HG03457 (cell line): Measurements from ENCODE around the gene DPP6.

ENCODE experiments used
- ATAC-seq: cut with Tn5 transposase; IDR thresholded peaks from one replicate; pipeline ENCODE4 v1.9.1; 2021; ENCODE audit warnings: moderate number of reproducible peaks; ENCODE audit not compliant: unreplicated experiment

The DPP6 gene

DNA sequence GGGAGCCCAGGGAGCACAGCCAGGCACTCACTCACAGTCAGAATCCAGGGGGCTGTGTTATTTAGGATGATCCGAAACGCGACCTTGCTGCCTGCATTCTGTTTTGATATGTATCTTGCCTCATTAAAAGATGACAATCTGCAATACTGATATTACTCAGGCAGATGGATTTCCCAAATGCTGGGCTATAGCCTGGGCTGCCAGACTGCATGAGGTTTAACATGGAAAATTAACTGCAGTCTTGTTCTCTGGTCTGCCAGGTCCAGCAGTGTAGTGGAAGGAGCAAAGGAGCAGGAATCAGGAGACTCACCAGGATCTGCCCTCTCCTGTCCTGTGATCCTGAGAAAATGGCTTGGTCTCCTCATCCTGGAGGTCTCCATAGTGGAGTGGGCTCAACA is 692.7 kb downstream of the DPP6 start:
- ATAC-seq, result no peak

DNA sequence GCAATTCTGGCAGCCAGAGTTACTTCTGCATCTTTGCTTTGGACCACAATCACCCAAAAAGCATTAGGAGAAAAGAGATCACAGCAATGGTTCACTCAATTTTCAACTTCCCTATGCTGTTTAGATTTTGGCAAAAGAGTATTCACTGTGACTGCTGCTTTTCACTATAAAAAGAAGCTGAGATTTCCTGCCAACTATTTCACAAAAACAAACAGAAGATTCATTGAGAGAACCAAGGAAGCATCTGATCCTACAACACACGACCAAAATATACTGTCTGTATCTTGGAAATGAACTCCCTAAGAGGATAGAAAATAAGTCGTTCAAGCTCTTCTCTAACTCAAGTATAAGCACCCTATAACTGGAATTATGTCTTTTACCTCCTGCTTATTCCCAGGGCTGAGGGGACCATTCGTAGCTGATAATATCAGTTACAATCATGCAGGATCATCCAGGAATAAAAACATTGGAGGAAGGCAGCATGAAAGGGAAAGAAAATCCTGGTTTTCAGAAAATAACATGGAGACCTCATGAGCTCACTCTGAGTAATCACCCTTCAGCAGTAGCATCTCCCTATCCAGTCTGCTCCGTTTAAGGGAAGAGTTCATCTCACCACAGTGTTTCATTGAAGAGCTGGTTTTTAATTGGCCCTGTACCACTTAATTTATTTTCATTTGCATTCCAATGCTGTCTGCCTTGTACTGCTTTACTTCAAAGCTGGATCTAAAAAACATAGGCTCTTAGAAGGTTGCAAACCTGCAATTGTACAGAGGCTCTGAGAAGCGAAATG is 694.6 kb downstream of the DPP6 start:
- ATAC-seq, result no peak

DNA sequence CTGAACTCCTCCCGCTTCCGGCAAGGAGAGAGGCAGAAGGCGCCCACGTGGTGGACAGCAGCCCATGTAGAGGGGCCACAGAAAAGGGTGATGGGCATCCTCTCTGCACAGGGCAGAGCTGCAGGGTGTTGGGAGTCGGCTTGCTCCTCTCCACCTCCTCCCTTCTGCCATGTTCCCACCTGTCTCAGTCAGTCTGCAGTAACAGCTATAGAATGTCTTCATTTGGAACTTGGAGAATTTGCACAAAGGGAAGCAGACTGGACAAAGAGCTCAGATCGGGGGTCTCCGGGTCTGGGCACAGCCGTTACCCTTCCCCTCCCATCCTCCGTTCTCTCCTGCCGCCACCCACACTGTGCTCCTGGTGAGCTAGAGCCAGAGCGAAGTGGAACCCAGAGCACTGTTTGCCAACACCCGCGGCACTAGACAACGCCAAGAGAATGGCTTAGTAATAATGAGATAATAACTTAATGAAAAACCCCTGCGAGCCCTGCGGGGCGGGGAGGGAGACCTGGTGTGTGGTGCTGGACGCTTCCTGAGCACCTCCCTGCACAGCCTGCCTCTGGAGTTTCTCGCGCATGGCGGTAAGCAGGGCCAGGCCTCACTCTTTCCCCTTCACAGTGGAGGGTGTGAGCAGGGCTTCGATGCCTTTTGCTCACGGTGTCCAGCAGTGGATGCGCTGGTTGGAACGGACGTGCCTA is 696.0 kb downstream of the DPP6 start:
- ATAC-seq, result no peak

DNA sequence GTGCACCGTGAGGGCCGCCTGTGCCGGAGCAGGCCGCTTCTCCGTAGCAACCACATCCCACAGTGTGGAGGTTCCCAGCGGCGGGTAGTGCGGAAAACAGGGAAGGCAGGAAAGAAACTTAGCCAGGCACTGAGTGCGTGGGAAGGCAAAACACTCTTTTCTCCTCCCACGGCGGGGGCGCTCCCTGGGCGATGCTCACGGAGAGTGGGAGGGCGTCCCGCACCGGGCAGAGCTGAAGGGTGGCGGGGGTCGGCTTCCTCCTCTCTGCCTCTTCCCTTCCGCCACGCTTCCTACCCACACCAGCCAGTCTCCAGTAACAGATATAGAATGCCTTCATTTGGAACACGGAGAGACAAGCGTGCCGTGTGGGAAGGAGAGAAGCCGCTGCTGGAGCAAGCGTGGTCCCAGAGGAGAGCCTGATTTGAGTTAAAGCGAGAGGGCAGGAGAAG is 698.2 kb downstream of the DPP6 start:
- ATAC-seq, result no peak

DNA sequence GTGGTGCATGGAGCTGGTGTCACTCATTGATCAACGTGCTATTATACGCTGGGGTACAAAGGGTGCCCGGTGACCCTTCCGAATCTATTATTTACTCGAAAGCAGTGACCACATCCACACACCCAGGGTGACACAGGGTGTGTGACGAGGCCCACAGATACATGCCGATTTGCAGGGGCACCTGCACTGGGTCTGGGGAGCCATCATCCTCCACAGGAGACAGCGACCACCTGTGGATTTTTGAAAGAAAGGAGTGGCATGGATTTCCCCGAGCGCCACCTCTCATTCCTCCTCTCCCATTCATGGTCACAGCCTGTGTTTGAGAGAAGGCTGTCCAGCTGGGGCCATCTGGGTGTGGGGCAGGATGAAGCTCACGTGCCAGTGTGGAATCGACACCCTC is 701.0 kb downstream of the DPP6 start:
- ATAC-seq, result no peak

DNA sequence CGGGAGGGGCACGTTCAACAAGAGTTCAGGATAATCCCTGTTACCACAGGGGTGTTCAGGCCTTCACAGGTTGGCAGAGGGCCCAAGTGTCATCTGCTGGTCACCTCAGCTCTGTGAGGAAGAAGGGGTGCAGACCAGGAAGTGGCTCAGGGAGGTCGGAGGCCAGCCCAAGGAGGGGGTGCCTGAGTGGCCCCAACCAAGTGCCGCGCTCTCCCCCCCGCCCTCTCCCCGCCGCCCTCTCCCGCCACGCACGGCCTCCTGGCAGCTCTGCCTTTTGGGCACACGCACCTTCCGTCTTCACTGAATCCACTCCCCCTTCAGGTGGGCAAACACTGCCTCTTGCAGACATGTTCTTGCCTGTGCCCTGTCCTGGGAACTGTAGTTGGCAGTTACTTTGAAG is 705.6 kb downstream of the DPP6 start:
- no peak for ATAC-seq

DNA sequence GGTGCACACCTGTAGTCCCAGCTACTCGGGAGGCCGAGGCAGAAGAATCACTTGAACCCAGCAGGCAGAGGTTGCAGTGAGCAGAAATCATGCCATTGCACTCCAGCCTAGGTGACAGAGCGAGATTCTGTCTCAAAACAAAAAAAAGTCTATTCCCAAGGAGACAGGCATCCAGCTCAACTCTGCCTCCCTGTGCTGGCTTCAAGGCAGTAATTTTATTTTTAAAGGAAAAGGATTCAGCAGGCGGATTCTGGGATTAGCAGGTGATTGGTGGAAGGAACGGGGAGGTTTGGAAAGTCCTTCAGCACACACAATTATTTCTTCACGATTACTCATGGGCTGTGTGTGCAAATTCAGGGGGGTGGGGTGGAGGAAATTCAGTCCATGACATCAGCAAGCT is 707.8 kb downstream of the DPP6 start:
- no peak for ATAC-seq

DNA sequence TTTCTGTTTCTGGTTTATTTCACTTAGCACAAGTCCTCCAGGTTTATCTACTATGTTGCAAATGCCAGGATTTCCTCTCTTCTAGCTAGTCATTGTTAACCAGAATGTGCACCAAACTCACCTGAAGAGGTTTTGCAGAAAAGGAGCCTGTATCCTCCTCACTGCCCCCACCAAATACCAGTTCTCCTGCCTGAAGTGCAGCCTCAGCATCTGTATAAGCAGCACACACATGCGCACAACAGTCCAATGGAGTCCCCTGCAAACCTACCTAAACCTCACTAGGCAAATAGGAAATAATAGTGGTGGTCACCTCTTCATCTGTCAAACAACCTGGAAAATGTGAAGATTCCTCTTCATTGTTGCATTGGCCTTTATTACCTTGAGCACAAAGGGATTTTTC is 712.9 kb downstream of the DPP6 start:
- no peak for ATAC-seq

DNA sequence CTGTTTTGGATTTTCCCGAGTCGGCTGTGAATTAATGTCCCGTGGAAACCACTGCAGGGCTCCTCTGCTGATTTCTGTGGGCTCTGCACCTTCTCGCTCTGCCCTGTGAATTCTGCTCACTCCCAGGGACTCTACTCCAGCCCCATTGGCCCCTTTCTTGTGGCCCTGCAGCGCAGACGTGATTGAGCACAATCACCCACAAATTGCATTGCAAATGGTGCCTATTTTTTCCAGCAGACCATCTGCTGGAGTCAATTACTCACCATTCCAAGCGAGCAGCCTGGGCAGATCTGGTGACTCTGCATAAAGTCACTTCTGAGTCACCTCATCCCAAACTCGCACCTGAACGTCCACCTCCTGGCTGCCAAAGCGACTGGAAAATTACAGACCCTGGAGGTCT is 714.9 kb downstream of the DPP6 start:
- ATAC-seq, result no peak

DNA sequence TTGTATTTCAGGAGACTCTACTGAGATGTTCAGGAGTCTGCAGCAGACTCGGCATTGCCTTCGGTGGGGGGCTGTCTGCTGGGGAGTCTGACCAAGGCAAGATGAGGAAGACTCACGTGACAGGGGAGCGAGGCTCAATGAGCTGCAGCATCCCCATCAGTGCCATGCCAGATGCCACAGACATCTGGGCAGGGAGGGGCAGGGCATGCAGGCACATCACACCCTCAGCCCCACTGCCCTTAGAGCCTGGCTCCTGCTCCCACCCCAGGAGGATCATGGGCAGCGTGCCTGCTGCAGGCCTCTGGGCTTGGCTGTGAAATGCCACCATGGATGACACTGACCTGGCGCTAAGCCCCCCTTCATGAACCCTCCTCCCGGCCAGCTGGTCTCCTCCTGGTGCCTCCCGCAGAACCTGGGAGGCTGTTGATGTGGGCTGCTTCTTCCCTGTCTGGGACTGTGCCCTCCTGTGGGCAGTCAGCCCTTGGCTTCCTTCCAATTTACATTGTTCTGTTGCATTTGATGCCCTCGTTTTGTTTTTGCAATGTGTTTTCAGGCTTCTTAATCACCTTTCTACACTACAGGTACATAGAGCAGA is 715.7 kb downstream of the DPP6 start:
- no peak for ATAC-seq

DNA sequence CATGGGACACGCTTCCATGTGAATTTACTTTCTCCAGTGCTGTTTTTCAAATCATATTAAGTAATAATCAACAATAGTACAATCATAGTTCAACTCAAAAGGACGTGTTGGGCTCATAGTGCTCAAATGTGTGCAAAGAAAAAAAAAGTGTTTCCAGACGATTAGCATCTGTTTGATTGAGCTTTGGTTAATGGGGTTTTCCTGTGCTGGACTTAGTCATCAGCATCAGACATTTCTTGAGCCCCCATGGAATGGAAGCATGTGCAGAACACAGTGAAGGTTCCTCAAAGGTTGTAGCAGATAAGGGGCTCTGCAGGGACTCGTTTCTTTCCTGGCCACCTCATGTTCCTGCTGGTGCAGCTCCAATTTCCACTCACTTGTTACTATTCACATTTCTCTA is 716.8 kb downstream of the DPP6 start:
- no peak for ATAC-seq

DNA sequence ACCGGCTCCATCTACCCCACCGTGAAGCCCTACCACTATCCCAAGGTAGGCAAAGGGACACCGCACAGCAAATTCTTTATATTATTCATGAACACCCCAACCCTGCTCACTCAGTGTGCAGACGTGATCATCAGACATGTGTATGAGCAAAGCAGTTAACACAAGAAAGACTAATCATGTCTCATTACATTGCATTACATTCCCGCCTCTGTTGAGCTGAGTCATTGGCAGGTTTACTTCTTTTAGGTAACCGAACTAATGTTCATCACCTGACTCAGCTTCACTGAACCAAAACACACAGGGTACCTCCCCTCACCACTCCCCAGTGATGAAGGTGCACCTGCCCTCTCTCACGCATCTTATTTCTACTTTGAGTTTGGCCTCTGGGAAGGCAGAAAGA is 717.3 kb downstream of the DPP6 start:
- ATAC-seq, result no peak

DNA sequence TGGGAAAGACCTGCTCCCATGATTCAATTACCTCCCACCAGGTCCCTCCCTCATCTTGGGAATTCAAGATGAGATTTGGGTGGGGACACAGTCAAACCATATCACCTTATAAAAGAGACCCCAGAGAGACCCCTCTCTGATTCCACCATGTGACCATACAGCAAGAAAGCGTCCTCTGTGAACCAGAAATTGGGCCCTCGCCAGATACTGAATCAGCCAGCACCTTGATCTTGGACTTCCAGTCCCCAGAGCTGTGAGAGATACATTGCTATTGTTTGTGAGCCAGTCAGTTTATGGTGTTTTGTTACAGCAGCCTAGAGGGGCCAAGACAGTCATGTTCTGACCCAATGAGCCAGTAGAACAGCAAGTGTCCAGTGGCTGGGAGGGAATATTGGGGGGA is 718.2 kb downstream of the DPP6 start:
- no peak for ATAC-seq

DNA sequence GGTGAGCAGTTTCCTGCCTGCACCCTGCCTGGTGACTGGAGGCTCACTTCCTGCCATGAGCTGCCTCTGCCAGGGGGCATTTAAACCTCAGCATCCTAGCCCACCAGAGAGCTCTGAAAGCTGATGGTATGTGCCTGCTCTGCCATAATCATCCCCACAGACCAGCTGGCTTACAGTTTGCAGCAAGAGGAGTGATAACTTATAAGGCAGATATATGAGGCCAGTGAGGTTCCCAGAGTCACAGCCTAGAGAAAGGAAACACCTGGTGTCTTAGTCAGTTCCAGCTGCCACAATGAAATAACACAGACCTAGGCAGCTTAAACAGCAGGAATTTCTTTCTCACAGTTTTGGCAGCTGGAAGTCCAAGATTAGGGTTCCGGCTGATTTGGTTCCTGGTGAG is 718.8 kb downstream of the DPP6 start:
- ATAC-seq, result no peak

DNA sequence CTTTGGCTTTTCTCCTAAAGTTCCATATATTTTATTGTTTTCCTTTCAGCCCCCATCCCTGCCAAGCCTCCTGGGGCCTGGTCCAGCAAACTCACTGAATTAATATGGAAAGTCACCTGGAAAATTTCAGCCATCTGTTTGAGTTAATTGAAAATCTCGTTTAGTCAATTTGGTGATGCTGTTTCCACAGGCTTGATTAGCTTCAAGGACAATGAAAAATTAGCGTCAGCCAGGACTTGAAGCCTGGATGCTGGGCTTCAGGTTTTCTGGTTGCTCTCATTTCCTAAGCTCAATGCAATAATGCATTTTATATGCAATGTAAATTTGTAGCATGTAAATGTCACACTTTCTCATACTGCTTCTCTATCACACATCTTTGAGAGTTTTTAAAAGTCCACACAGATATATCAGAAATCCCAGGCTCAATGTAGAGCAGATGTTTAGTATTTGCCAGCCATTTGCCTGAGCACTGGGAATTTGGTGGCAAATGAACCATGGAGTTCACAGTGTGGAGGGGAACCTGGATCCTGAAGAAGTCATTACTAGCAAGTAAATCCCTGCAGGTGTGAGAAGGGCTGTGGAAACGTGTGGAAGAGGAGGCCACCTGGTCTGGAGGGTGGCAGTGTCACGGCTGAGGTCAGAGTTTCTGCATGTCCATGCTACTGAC is 722.2 kb downstream of the DPP6 start:
- ATAC-seq, result no peak

DNA sequence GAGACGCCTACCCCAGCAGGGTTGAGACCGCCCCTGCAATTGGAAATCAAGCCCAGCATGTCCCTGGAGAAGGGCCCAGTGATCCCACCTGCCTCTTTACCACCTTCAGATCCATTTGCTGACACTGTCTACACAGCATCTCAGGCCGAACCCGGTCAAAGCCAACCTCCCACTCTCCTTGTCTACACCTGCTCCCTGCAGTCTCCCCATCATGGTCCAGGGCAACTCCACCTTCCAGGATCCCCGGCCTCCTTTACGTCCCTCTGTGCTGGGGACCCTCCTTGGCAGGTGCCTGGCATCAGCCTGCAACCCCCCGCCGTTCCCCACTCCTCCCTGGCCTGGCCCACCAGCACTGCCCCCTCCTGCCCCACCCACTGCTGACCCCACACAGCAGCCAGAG is 723.5 kb downstream of the DPP6 start:
- no peak for ATAC-seq

DNA sequence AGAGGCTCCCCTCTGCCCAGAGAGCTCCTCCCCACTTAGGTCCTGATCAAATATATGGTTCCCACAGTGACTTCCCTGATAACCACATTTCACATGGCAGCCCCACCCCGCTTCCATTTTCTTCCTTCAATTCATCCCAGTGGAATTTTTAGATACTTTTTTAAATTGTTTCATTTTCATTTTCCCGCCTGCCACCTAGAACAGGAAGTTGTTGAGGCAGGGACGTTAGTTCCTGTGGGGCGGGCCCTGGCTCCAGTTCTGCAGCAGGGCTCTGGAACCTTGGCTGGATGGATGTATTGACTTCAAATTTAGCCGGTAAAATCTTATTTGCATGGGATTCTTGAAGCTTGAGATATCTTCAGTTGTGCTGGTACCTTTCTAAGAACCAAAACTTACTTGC is 724.2 kb downstream of the DPP6 start:
- no peak for ATAC-seq

DNA sequence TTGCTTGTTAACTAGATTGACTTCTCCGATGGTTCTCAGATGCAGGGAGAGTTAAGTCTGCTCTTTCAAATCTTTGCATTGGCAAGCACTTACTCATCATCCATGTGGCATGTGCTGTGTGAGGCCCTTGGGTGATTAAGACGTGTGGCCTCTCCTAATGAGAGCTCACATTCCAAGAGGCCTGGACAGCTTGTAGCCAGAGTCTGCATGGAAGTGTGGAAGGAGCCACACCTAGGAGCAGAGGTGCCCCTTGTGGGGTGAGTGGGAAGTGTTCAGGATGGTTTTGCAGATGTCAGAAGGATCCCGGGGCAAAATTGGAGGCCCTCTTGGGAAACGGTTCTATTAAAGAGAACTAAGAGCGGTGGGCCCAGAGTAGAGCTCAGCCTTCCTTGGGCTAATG is 724.8 kb downstream of the DPP6 start:
- no peak for ATAC-seq

DNA sequence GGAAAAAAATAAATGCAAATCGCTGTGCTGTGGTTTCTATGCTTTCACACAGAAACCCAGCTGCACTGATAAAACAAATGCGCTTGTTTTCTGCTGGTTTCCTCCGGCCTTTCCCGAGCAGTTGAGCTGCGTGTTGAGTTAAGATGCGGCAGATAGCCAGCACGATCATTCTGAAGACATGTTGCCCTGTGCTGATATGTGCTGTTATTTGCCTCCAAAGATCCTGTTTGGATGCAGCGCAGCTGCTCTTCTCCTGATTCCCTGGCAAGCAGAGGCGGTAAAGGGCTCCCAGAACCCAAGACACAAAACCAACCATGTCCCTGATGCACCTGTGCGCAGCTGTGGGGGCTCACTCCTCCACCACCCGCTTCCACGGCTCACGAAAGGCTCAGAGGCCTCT is 725.3 kb downstream of the DPP6 start:
- no peak for ATAC-seq

DNA sequence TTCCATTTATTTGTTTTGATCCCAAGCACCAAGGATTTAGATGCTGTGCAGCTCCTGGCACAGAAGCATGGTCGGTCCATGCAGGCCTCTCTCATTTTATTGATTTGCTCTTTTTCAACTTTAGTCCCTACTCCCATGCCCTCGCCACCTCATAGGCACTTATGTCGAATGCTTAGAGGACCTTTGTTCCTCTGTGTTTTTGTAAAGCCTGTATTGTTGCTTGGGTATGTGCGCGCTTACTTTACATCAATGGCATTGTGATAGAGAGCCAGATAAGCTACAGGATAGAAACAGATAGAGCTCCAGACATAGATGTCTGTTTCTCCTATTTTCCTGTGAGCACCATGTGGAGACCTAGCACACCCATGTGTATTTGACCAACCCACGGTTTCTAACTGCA is 725.7 kb downstream of the DPP6 start:
- ATAC-seq, result no peak

DNA sequence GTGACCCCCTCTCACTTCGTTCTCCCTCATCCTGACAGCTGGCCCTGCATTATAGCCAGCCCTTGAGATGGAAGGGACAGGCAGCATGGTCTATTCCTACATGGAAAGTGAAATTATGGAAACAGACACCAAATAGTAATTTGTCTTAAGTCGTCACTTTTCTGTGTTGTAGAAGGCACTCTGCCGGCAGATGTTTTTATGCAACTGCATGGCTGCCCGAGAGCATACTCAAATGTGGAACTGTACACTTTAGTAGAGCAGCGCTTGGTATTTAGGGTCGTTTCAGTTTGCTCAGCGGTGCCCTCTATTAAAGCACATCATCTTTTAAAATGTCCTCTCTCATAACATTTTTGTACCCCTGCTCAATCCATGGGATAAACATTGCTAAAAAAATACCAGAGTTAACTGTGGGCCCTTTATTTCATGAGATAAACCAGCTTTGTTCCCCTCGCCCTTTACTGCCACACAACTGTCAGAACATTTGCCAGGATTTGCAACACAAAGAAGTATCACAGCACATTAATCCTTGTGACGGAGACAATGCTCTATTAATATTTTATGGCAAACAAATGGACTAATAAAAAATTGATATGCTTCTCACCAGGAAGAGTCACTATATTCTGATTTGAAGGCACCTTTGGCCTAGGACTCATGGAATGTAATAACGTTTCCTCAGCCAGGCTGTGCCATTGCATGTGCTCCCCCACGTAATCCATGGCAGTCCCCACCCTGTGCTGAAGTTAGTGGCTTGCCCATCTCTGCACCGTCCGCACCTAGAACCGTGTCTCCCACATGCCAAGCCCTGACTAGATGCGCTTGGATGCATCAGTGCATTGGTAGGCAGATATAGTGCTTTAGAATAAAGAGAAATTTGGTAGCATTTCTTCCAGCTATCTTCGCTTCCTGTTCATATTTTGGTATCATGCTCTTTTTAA is 729.4 kb downstream of the DPP6 start:
- ATAC-seq, result no peak
